ENCODE measurements around the gene PRKN. TPM values are rescaled to one million over a fixed set of nuclear protein-coding genes. Genes with fewer than 3 reads are reported as not detected.

PRKN gene
- total RNA-seq, 1 donor from 2014 or later, result 5.7 TPM

- Mint-ChIP-seq H3K27me3 (ENCODE audit: low read depth) (no peaks in the 10 kb centered on the region), H3K4me3 (ENCODE audit: unreplicated experiment) (no peak overlapping the region), H3K27ac (ENCODE audit: unreplicated experiment) (no peak overlapping the region), H3K9me3 (ENCODE audit: low read depth) (peaks cover 2% of the 10 kb centered on the region), H3K4me1 (ENCODE audit: low read depth) (peaks cover 4% of the 10 kb centered on the region), H3K36me3 (ENCODE audit: low read depth) (no peaks in the 10 kb centered on the region)
- TF ChIP-seq, protein P1, sequence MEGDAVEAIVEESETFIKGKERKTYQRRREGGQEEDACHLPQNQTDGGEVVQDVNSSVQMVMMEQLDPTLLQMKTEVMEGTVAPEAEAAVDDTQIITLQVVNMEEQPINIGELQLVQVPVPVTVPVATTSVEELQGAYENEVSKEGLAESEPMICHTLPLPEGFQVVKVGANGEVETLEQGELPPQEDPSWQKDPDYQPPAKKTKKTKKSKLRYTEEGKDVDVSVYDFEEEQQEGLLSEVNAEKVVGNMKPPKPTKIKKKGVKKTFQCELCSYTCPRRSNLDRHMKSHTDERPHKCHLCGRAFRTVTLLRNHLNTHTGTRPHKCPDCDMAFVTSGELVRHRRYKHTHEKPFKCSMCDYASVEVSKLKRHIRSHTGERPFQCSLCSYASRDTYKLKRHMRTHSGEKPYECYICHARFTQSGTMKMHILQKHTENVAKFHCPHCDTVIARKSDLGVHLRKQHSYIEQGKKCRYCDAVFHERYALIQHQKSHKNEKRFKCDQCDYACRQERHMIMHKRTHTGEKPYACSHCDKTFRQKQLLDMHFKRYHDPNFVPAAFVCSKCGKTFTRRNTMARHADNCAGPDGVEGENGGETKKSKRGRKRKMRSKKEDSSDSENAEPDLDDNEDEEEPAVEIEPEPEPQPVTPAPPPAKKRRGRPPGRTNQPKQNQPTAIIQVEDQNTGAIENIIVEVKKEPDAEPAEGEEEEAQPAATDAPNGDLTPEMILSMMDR (IDR thresholded peaks at IDR 0.05), result peak; percentile 72
- no peak for DNase-seq (ENCODE audit: low spot score)
Measured at GRCh38 chr6:161694995-161695394, 1032.6 kb downstream of the PRKN start.

DNA sequence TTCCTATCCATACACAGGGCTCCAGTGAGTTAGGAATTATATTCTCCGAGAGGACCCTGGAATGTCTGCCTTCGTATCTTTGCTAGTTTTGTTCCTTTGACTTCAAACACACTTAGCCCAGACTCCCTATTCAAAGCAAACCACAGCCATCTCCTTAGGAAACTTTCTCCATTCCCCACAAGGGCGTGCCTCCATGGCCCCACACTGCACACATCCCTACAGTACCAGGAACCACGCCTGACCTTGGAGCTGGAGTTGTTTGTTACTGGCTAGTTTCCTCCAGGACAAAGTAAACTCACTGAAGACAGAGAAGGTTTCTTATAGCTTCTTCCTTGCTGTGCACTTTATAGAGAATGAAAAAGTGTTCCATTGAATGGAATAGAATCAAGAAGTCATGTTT, 1040.9 kb downstream of the PRKN start:
- Mint-ChIP-seq H3K27ac (ENCODE audit: unreplicated experiment) (no peak overlapping the region), H3K4me3 (ENCODE audit: unreplicated experiment) (no peak overlapping the region), H3K27me3 (ENCODE audit: low read depth) (no peaks in the 10 kb centered on the region), H3K9me3 (ENCODE audit: low read depth) (no peaks in the 10 kb centered on the region), H3K36me3 (ENCODE audit: low read depth) (no peaks in the 10 kb centered on the region), H3K4me1 (ENCODE audit: low read depth) (peaks cover 21% of the 10 kb centered on the region)
- TF ChIP-seq, protein P1 (IDR thresholded peaks at IDR 0.05), result no peak
- no peak for DNase-seq (ENCODE audit: low spot score)

DNA sequence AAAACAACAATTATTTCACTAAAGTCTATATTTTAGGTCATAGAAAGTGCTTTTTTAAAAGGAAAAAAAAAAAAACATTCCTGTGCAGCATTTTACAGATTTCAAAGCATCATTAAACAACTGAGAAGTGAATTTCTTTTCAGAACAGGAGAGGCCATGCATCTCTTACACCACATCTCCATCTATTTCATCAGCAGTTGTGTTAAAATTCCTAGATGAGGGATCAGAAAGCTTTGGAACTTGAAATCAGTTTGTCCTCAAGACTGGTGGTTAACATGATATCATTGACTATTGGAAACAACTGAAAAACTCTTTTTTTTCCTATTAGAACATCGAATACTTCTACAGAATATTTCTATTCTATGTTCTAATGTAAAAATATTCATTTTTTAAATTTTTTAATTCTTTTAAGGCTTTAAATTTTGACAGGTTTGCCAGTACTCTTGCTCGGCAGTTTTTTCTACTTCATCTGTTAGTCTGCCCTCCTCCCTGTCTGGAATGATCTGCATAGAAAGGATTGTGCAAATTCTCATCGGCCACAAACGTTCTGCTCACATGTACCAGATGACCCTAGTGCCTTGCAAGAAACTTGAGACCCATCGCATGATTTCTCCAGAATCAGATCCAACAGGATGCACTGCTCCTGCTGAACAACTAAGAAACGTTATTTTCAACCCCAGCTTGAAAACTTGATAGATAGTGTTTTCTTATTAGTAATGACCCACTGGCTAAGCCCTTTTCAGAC, 1042.7 kb downstream of the PRKN start:
- H3K27me3 Mint-ChIP-seq (ENCODE audit: low read depth), result no peaks in the 10 kb centered on the region
- peaks cover 21% of the 10 kb centered on the region for H3K4me1 Mint-ChIP-seq (ENCODE audit: low read depth)
- DNase-seq (ENCODE audit: low spot score), result no peak
- TF ChIP-seq, protein P1 (IDR thresholded peaks at IDR 0.05), result no peak
- peak overlapping the region; percentile 45 for H3K27ac Mint-ChIP-seq (ENCODE audit: unreplicated experiment)
- H3K4me3 Mint-ChIP-seq (ENCODE audit: unreplicated experiment), result no peak overlapping the region
- no peaks in the 10 kb centered on the region for H3K36me3 Mint-ChIP-seq (ENCODE audit: low read depth)
- no peaks in the 10 kb centered on the region for H3K9me3 Mint-ChIP-seq (ENCODE audit: low read depth)

- no peaks in the 10 kb centered on the region for H3K36me3 Mint-ChIP-seq (ENCODE audit: low read depth)
- H3K27ac Mint-ChIP-seq (ENCODE audit: unreplicated experiment), result no peak overlapping the region
- peaks cover 21% of the 10 kb centered on the region for H3K4me1 Mint-ChIP-seq (ENCODE audit: low read depth)
- no peak for DNase-seq (ENCODE audit: low spot score)
- H3K27me3 Mint-ChIP-seq (ENCODE audit: low read depth), result no peaks in the 10 kb centered on the region
- TF ChIP-seq, protein P1 (IDR thresholded peaks at IDR 0.05), result no peak
- H3K4me3 Mint-ChIP-seq (ENCODE audit: unreplicated experiment), result no peak overlapping the region
- H3K9me3 Mint-ChIP-seq (ENCODE audit: low read depth), result no peaks in the 10 kb centered on the region
Measured at GRCh38 chr6:161683400-161683799, 1044.2 kb downstream of the PRKN start.

- no peaks in the 10 kb centered on the region for H3K27me3 Mint-ChIP-seq (ENCODE audit: low read depth)
- no peaks in the 10 kb centered on the region for H3K9me3 Mint-ChIP-seq (ENCODE audit: low read depth)
- H3K4me3 Mint-ChIP-seq (ENCODE audit: unreplicated experiment), result no peak overlapping the region
- DNase-seq (ENCODE audit: low spot score), result no peak
- TF ChIP-seq, protein P1 (IDR thresholded peaks at IDR 0.05), result no peak
- no peaks in the 10 kb centered on the region for H3K36me3 Mint-ChIP-seq (ENCODE audit: low read depth)
- peaks cover 20% of the 10 kb centered on the region for H3K4me1 Mint-ChIP-seq (ENCODE audit: low read depth)
- H3K27ac Mint-ChIP-seq (ENCODE audit: unreplicated experiment), result no peak overlapping the region
Measured at GRCh38 chr6:161682982-161683381, 1044.6 kb downstream of the PRKN start.
